DLD1 (cell line): ENCODE results near the gene PHEX.

Experiments used
- in situ Hi-C: cut with HindIII; loops from 2 replicates; pipeline ENCODE4 v1.10.0; 2017; ENCODE audit warnings: low sequenced_read_pairs

PHEX gene

DNA sequence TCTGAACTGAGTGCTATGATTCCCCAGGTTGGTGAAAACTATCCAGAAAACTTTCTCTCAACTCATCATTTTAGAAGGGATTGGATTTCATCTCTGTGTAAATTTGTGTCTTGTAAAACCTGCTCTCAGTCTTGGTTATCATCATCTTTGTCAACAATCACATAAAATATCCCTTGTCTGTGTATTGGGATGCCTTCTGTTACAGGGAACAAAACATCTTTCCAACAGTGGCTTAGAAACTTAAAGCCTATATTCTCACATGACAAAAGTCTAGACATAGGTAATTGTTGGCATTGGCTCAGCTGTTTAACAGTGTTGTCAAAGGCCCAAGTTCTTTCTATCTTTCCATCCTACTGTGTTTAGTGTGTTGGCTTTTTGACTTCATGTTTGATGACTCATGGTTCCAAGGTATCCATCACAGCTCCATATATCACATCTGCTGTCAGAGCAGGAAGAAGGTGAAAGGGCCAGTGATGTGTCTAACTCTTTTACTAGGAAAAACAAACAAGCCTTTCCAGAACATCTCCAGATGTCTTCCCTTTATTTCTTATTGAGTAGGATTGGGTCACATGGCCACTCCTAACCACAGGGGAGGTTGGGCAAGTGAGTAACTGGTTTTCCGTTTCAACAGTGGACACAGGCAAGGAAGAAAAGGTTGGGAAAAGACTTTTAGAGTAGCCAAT, 65.0 kb downstream of the PHEX start:
- in situ Hi-C loops: no loop called here

DNA sequence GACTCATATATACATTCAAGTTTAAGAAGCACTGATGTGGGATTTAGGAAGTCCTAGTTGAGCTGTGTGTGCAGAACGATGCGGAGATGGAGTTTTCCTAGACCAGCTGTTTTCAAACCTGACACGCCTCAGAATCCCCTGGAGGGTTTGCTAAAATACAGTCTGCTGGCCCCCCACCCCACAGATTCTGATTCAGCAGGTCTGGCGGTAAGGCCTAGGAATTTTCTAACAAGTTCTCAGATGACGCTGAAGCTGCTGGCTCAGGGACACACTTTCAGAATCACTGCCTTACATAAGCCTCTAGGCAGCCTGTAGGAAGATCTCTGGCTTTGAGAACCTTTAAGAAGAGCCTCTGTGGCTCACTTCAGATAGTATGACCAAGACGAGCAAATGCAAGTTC, 73.1 kb downstream of the PHEX start:
- in situ Hi-C loops: no loop called here

DNA sequence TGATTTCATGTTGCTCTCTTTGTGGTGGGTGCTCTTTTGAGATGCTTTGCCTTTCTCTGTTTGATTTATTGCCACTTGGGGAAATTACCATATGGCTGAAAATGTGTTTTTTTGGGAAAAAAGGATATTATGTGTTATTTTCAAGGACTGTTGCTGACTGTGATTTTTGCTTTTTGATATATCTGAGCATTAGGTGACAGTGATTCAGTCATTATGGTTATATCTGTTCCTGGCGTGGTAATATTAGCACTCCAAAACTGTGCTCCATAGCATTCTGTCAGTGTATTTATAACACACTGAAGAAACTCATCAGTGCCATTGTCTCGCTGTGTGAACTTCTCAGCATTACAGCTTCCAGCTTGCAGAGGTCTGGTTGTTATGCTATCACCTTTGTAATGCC, 73.8 kb downstream of the PHEX start:
- in situ Hi-C loops: no loop called here

DNA sequence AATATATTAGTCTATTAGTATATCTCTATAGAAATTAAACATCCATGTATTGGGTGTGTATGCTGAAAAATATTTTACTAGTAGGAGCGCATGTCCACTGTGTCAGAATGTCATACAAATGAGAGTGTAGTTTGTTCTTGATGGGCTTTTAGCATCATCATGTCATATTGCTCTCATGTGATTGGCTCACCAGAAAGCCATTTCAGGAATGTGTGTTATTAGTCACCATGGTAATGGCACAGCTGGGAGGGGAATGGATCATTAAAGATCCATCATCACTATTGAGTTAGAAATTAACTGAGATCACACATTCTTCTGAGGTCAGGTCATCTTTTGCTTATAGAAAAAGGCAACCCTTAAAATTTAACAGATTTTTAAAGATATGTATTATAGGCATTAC, 77.3 kb downstream of the PHEX start:
- in situ Hi-C loops: no loop called here

DNA sequence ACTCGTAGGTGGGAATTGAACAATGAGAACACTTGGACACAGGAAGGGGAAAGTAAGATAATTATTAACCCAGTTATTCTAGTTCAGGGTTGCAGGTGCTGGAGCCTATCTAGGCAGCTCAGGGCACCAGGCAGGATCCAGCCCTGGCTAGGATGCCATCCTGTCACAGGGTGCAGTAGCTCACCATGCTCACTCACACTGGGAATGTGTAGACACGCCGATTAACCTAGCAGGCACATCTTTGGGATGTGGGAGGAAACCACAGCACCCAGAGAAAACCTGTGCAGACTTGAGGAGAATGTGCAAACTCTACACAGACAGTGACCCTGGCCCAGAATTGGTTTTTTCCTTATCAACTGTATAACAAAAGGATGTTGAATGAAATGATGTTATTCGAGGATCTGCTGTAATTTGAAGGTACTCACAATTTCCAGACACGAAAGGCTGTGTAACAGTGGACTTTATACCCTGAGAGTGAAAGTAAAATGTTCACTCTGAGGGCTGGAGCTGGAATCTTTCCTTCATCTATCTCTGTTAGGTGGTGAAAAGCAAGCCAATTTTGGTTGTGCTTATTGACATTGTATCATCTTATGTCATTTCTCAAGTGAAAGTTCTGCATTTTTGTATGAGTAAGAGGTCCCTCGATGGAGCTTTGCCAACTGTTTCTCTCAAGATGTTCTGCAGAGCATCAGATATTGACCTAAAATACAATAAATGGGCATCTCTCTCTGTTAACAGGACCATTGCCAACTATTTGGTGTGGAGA, 78.8 kb downstream of the PHEX start:
- in situ Hi-C loops: no loop called here

DNA sequence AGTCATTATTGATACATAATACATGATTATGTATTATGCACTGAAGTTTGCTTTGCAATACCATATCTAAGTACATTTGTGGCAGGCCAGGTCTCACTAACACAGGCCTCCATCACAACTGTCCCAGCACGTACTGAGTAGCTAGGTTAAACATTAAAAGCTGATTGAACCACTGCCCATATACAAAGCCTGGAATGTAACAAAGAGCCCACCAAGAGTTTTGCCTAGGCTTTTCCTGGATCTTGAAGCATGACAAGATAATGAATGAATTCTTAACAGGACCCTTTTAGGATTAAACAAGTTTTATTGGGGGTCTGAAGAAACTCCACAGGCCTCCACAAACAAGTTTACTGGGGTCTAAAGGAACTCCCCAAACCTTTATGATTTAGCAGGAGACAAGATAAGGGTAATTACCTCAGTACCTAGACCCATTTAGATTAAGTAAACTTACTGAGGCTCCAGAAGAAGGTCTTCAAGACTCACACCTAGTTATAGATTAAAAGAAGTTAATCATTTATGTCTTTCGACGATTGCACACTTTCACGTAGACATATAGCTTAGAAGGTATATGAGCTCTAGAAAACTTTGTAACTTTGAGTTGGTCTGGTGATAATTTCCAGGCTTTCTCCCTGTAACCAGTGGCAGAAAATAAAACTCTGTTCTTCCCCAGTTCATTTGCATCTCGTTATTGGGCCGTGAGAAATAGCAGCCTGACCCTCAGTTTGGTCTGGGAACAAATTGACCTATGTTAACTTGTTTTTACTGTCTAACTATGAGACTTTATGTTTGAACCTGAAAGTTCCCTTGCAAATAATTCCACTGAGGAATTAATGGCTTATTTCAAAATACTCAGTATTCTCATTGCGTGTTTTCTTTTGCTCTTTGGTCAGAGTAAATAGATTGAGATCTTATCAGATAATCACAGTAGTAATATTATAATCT, 84.8 kb downstream of the PHEX start:
- in situ Hi-C loops: no loop called here

DNA sequence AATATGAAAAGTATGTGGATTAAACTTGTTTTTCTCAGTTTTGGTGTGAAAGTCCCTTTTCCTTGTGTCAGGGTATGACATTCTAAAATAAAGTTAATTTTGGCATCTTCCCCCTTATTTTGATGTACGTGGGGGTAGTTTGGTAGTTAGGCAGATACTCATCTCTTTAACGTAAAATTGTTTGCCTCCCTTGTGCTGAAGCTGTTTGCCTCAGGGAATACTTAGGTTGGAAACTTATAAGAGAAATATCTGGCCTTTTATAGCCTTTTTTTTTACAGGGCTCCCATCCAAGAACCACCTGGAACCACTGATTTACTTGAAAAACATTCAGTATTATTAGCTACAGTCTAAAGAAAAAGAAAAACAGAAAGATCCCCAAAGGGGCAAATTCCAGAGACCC, 85.5 kb downstream of the PHEX start:
- in situ Hi-C loops: no loop called here

DNA sequence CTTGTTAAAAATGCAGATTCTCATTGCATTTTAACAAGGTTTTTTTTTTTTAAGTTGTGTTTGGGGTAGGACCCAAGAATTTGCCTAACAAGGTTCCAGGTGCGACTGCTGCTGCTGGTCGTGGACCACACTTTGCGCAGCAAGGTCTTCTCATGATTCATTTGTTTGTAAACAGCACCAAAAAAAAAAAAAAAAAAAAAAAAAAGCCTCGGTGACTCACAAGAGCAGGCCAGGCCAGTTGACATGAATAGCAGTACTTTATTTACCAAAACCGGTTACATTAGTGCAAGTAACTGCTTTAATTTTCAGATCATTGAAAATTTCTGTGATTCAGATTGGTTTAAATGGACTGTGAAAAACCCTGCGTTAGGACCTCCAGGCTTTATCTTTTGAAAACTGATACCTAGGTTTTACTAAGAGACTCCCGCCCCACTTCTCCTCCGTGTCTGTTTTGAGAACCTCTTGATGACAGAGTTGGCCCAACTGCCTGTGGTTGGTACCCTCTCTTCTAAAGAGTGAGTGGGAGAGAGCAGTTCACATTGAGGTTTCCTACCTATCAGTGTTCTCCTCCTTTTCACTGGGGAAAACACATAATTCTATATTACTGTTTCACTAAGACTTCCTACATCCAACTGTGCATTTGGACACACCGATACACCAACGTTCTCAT, 86.2 kb downstream of the PHEX start:
- in situ Hi-C loops: no loop called here

DNA sequence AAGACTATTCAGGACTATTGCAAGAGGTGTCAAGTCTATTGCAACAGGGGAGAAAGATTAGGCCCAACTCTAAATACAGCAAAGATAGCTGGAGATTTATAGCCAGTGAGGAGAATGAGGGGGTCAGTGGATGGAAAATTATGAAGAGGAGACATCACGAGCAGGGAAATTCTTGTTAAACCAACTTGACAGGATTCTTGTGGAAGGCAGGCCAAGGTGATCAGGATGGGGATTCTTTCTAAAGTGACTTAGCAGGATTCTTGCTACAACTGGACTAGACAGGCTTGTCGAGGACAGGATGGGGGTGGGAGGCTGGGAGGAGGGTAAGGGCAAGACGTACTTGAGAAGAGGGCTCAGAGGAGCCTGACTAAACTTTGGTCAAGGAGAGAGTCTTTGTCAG, 89.0 kb downstream of the PHEX start:
- in situ Hi-C loops: no loop called here

DNA sequence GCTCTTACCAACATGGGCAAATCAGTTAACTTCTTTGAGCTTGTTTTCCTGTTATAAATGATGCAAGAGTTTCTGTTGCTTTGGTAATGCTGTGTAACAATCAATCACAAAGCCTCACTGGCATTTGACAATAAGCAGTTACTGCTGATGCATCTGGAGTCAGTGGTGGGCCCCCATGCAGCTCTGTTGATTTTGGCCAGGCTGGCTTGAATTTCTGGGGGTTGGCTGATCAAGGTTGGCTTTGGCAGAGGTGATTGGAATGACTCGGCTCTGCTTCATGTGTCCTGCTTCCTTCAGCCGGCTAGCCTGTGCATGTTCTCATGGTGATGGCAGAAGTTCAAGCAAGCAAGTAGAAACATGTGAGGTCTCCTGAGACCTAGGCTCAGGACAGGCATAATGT, 90.4 kb downstream of the PHEX start:
- in situ Hi-C loops: no loop called here

DNA sequence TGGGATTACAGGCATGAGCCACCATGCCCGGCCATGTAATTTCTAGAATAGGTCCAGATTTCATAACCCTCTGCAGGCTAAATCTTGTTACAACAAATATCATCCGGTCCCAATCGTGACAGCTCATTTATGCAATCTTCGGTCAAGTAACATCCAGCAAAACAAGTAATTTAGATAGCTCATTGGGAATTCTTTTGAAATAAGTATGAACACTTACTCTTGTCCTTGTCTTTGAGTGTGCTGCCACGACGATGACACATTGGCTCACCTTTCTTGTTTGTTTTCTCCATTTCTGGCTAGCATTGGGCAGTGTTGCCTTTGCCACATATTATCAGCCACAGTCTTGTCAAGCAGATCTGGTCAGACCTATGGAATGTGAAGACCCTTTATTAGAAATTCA, 92.0 kb downstream of the PHEX start:
- in situ Hi-C loops: no loop called here

DNA sequence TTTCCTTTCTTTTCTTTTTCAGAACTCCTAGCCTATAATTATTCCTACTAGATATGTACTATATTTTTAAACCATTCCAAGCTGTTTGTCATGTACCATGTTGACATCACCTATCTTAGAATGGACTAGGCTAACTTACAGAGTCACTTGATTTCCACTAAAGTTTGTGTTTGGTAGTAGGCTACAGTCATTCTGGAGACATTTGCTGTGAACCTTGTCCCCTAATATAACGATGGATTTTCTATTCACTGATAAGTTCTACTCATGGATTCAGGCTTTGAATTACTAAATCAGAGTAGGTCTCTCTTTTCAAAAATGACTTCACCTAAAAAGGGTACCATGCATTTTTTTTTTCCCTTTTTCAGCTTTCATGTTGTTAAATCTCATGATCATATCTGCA, 93.4 kb downstream of the PHEX start:
- in situ Hi-C loops: no loop called here

DNA sequence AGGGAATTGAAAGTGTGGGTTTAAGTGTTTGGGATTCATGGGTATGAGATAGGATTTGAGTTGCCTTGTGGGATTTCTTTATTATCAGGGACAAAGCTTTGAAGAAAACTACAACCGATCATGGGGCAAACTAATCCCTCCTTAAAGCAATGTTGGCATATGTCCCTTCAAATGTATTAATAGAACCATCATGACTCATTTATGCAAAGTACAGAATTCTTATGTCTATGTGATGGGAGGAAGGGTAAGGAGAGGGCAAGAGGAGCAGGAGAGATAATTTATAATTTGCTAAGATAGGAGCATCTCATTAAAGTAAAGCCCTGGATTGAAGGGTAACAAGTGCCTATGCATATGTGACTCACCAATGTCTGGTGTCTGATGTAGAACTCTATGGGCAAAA, 94.2 kb downstream of the PHEX start:
- in situ Hi-C loops: no loop called here

DNA sequence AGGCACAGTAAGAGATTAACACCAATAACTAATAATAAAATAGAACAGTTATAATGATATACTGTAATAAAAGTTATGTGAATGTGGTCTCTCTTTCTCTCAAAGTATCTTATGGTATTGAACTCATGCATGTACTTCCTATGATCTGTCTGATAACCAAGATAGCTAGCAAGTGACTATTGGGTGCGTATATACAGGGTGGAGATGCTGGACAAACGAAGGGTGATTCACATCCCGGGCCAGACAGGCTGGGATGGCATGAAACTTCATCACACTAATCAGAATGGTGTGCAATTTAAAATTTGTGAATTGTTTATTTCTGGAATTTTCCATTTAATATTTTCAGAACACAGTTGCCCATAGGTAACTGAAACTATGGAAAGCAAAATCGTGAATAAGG, 96.8 kb downstream of the PHEX start:
- in situ Hi-C loops: no loop called here

DNA sequence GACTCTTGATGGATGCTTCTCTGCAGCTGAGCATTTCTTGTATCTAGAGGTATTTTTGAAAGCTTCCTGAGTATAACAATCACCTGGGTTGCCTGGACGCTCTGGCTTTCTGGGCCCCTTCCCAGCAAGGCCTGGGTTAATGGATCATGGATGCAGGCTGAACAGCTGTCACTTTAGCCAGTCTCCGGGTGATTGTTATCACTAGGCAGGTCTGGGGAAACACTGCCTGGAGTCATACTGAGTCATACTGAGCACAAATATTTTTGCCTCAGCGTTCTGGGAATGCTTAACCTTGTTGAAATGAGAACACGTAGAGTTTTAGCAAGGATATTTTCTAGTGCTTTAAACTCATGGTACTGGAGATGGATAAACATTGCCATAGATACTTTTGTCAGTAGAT, 102.6 kb downstream of the PHEX start:
- in situ Hi-C loops: no loop called here

DNA sequence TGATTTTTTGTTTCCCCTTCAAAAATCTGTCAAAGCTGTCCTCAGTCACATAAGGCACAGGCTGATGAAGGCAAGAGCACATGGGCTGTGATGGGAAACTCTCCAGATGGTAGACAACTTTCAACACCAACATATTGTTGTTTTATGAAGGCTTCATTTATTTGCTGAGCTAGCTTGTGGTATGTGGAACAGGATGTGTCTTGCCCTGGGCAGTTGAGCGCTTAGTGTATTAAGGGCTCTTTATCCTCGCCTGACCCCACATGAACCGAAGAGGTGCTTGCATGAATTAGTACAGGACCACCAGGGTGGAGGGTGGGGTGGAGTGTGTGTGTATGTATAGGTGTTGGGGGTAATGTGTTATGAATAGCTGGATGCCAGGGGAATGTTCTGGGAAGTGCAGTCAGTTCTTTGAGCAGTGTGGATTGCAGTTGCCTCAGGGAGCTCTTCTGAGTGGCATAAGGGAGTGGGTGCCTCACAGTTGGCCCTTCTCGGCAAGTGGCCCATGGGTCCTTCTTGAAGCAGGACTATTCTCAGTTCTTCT, 103.1 kb downstream of the PHEX start:
- in situ Hi-C loops: no loop called here

DNA sequence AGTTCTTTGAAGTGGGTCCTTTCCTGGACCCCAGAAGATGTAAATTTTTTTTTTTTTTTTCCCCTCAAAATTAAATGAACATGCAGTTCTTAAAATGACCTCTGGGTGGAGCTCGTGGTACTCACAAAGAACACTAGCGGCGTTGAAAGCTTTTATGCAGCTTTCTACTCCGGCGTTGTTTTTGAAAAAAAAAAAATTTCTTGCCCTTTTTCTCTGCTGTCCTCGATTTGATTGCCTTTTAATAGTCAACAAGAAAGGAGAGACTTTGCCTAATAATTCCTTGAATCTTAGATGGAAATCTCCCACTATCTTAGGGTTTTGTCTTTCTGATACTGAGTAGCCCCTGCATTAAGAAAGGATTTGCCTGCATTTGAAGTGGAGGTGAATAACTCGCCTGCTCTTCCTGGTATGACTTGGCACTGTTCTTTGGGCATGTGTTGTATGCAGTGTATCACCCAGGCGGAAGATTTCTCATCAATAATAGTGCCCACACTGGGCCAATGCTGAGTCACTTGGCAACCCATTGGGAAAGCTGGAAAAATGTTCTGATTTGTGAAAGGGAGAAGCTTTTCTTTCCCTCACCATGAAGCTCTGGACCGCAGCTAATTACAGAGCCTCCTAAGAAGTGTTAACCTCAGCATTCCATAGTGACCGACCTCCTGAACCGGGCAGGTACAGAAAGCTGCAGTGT, 104.0 kb downstream of the PHEX start:
- in situ Hi-C loops: no loop called here

DNA sequence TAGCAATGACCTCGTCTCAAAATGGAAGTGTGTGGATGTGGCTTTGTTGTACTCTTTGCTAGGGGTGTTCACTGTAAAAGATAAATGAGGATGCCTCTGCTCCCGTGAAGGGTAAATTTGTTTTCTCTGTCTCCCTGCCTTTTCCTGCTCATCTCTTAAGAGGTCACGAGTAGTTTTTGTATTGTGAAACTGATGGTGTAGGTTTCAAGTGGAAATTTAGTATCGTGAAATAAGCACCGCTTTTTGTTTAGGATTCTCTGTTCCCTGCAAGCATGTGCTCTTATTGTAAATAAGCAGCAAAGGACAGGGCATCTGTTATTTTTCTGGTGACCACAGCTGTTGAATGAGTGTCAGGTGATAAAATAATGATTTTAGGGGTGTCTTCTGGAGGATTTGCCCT, 104.6 kb downstream of the PHEX start:
- in situ Hi-C loops: no loop called here

DNA sequence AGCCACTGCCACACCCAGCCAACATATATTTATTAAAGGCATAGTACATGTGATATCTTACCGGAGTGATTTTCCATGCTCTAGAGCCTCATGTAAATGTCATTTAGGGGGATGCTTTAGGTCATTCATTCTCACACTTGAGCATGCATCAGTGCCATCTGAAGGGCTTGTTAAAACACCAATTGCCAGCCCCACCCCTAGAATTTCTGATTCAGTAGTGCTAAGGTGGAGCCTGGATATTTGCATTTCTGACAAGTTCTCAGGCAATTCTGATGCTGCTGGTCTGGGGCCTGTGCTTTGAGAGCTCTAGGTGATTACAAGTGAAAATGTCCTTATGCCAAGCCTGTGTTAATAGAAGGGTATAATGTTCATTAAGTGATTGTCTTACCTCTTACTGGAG, 107.7 kb downstream of the PHEX start:
- in situ Hi-C loops: no loop called here

DNA sequence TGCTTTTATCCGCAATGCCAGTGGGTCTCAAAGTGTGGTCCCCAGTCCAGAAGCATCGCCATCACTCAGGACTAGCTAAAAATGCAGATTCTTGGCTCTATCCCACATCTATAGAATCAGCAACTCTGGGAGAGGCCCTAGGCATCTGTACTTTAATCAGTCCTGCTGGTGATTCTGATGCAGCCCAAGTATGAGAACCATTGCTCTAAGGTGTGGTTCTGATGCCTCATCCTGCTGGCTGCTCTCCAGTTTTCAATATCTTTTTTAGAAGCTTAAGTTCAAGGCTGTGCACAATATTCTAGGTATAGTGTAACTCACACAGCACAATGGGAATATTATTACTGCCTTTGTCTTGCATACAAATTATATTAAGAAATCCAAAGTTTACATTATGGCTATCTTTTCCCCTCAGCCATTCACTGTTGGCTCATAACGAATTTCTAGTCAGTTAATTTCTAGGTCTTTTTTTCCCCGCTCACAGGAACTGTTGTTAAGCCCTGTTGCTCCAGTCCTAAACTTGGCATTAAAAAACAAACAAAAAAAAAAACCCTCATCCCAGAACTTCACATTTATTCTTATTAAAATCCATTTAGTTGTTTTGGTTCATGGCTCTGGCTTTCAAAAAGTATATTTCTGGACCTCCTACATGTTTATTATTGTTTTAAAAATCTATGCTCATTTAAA, 109.1 kb downstream of the PHEX start:
- in situ Hi-C loops: no loop called here
